Measurements from ENCODE around the gene SRMS.

SRMS gene

DNA sequence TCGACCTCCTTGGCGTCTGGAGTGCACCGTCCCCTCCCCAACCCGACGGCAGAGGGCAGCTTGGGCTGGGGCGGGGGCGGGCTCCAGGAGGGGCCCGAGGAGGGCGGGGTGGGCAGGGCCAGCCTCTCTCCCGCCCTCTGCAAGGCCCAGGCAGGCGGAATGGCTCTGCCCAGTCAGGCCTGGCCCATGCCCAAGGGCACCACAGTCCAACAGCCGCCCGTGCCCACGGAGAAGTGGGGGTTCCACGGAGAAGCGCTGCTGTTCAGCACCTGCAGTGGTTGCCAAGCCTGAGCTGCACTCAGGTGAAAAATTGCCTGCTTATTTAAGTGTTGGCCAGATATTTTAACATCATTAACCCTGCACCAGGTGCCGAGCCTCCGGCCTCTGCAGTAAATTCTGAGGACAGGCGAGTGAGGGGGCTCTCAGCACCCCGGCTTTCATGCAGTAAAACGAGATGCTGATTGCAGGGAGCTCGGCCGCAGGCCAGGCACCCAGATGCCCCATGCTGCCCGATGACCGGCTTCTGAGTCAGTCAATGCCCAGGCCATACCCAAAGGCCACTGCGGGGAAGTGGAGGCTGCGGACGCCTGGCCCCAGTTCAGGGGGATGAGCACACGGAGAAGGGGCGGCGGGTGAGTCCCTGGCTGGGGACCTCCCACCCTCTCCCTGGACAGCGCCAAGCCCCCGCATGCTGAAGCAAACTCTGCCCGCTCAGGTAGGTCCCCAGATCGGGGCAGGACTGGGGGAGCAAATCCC, at the start of gene SRMS:
TSS of gene SRMS (minus strand) at position 25 of the 756 bp plus-strand sequence. CDS start 286 bp downstream, outside the sequence.
- Mint-ChIP-seq H3K4me3 (no peak within 1 kb of the TSS), H3K27me3 (peaks cover 5% of the 10 kb centered on the region), H3K9me3 (no peaks in the 10 kb centered on the region), H3K27ac (no peak within 1 kb of the TSS), H3K36me3 (ENCODE audit: low read depth) (no peaks in the 10 kb centered on the region), H3K4me1 (ENCODE audit: low read depth) (peaks cover 8% of the 10 kb centered on the region)
- DNase-seq: no peak

DNA sequence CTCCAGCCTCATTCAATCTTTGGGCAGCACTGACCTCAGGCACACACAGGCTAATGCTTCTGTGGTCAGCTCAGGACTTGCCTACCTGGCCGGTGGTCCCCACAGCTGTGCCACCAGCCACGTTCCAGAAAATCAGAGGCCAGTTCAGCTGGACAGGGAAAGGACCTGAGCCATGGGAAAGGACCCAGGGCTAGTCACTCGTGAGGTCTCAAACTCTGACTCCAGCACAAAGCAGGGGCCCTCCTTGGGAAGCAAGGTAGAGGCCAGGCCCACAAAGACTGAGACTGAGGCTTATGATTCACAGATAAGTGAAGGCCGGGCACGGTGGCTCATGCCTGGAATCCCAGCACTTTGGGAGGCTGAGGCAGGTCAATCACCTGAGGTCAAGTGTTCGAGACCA, 48.9 kb upstream of the SRMS start:
- Mint-ChIP-seq H3K9me3 (no peaks in the 10 kb centered on the region), H3K27ac (no peak overlapping the region), H3K27me3 (no peaks in the 10 kb centered on the region), H3K4me3 (no peak overlapping the region), H3K36me3 (ENCODE audit: low read depth) (peaks cover 86% of the 10 kb centered on the region), H3K4me1 (ENCODE audit: low read depth) (no peaks in the 10 kb centered on the region)
- no peak for DNase-seq

- Mint-ChIP-seq H3K36me3 (ENCODE audit: low read depth) (peaks cover 86% of the 10 kb centered on the region), H3K27me3 (no peaks in the 10 kb centered on the region), H3K9me3 (no peaks in the 10 kb centered on the region), H3K27ac (no peak overlapping the region), H3K4me3 (no peak overlapping the region), H3K4me1 (ENCODE audit: low read depth) (no peaks in the 10 kb centered on the region)
- no peak for DNase-seq
Observed at GRCh38 chr20:63595416-63596127, 48.0 kb upstream of the SRMS start.

DNA sequence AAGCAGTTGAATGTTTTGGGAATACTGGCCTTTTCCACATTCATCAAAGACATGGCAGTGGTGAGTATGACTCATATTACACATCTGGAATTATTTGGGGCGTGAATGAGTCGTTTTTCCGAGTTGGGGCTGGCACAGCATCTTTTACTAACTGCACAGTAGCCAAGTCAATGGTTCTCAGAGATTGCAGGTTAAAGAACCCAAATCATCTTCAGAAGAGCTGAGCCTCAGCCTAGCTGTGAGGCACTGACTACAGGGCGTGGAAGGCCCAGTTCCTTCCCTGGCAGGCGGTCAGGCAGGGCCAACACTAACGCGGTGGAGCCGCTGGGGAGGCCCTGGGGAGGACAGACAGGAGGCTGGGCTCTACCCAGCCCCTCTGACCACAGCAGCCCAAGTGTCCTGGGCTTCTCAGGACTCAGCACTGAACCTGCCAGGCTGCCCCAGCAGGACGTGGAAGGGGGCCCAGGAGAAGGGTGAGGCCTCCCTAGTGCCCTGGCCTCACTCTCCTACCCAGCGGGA, 46.6 kb upstream of the SRMS start:
- no peak for DNase-seq
- Mint-ChIP-seq H3K4me3 (no peak overlapping the region), H3K27ac (no peak overlapping the region), H3K27me3 (no peaks in the 10 kb centered on the region), H3K36me3 (ENCODE audit: low read depth) (peaks cover 90% of the 10 kb centered on the region), H3K9me3 (no peaks in the 10 kb centered on the region), H3K4me1 (ENCODE audit: low read depth) (no peaks in the 10 kb centered on the region)

GRCh38 chr20:63592661-63593060, 45.1 kb upstream of the SRMS start:
- no peak overlapping the region for H3K27ac Mint-ChIP-seq
- DNase-seq: no peak
- H3K27me3 Mint-ChIP-seq: no peaks in the 10 kb centered on the region
- no peaks in the 10 kb centered on the region for H3K9me3 Mint-ChIP-seq
- peaks cover 4% of the 10 kb centered on the region for H3K4me1 Mint-ChIP-seq (ENCODE audit: low read depth)
- H3K36me3 Mint-ChIP-seq (ENCODE audit: low read depth): peaks cover 84% of the 10 kb centered on the region
- H3K4me3 Mint-ChIP-seq: no peak overlapping the region

- Mint-ChIP-seq H3K27me3 (no peaks in the 10 kb centered on the region), H3K36me3 (ENCODE audit: low read depth) (peaks cover 84% of the 10 kb centered on the region), H3K9me3 (no peaks in the 10 kb centered on the region)
Observed at GRCh38 chr20:63591786-63592355, 44.3 kb upstream of the SRMS start.

DNA sequence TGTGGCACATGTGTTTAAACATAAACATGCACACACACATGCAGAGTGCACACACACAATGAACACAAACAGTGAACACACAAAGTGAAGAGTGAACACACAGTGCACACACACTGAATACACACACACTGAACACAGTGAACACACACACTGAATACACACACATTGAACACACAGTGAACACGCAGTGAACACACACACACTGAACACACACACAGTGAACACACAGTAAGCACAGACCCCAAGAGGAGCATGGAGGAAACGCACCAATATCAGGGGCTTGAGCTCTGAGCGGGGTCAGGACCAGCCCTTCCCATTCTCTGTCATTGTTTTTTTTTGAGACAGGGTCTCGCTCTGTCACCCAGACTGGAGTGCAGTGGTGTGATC, 43.6 kb upstream of the SRMS start:
- no peak overlapping the region for H3K4me3 Mint-ChIP-seq
- no peak for DNase-seq
- no peaks in the 10 kb centered on the region for H3K9me3 Mint-ChIP-seq
- H3K36me3 Mint-ChIP-seq (ENCODE audit: low read depth): peaks cover 83% of the 10 kb centered on the region
- H3K27ac Mint-ChIP-seq: no peak overlapping the region
- no peaks in the 10 kb centered on the region for H3K27me3 Mint-ChIP-seq
- H3K4me1 Mint-ChIP-seq (ENCODE audit: low read depth): peaks cover 4% of the 10 kb centered on the region

More at GRCh38 chr20:63591786-63592355, 44.3 kb upstream of the SRMS start:
- DNase-seq: no peak
- Mint-ChIP-seq H3K27ac (no peak overlapping the region), H3K4me1 (ENCODE audit: low read depth) (peaks cover 4% of the 10 kb centered on the region), H3K4me3 (no peak overlapping the region)

- DNase-seq: no peak
- no peak overlapping the region for H3K27ac Mint-ChIP-seq
- no peaks in the 10 kb centered on the region for H3K27me3 Mint-ChIP-seq
- H3K9me3 Mint-ChIP-seq: no peaks in the 10 kb centered on the region
- peaks cover 4% of the 10 kb centered on the region for H3K4me1 Mint-ChIP-seq (ENCODE audit: low read depth)
- H3K36me3 Mint-ChIP-seq (ENCODE audit: low read depth): peaks cover 78% of the 10 kb centered on the region
- H3K4me3 Mint-ChIP-seq: no peak overlapping the region
Observed at GRCh38 chr20:63590218-63591146, 42.9 kb upstream of the SRMS start.

GRCh38 chr20:63589261-63590217, 42.0 kb upstream of the SRMS start:
- H3K27me3 Mint-ChIP-seq: no peaks in the 10 kb centered on the region
- no peak overlapping the region for H3K27ac Mint-ChIP-seq
- H3K9me3 Mint-ChIP-seq: no peaks in the 10 kb centered on the region
- no peak for DNase-seq
- no peak overlapping the region for H3K4me3 Mint-ChIP-seq
- H3K4me1 Mint-ChIP-seq (ENCODE audit: low read depth): peaks cover 4% of the 10 kb centered on the region
- peaks cover 69% of the 10 kb centered on the region for H3K36me3 Mint-ChIP-seq (ENCODE audit: low read depth)

GRCh38 chr20:63588641-63589041, 41.1 kb upstream of the SRMS start:
- H3K4me1 Mint-ChIP-seq (ENCODE audit: low read depth): peaks cover 4% of the 10 kb centered on the region
- peaks cover 61% of the 10 kb centered on the region for H3K36me3 Mint-ChIP-seq (ENCODE audit: low read depth)
- DNase-seq: no peak
- no peak overlapping the region for H3K27ac Mint-ChIP-seq
- H3K27me3 Mint-ChIP-seq: no peaks in the 10 kb centered on the region
- no peaks in the 10 kb centered on the region for H3K9me3 Mint-ChIP-seq
- H3K4me3 Mint-ChIP-seq: no peak overlapping the region

GRCh38 chr20:63587776-63588591, 40.4 kb upstream of the SRMS start:
- Mint-ChIP-seq H3K36me3 (ENCODE audit: low read depth) (peaks cover 55% of the 10 kb centered on the region), H3K27ac (no peak overlapping the region)
- no peak for DNase-seq

GRCh38 chr20:63587256-63587655, 39.7 kb upstream of the SRMS start:
- Mint-ChIP-seq H3K27ac (no peak overlapping the region), H3K4me1 (ENCODE audit: low read depth) (peaks cover 4% of the 10 kb centered on the region), H3K9me3 (no peaks in the 10 kb centered on the region)

More at GRCh38 chr20:63587776-63588591, 40.4 kb upstream of the SRMS start:
- Mint-ChIP-seq H3K27me3 (no peaks in the 10 kb centered on the region), H3K4me1 (ENCODE audit: low read depth) (peaks cover 4% of the 10 kb centered on the region), H3K9me3 (no peaks in the 10 kb centered on the region), H3K4me3 (no peak overlapping the region)

More at GRCh38 chr20:63587256-63587655, 39.7 kb upstream of the SRMS start:
- H3K27me3 Mint-ChIP-seq: no peaks in the 10 kb centered on the region
- peaks cover 47% of the 10 kb centered on the region for H3K36me3 Mint-ChIP-seq (ENCODE audit: low read depth)
- DNase-seq: no peak
- H3K4me3 Mint-ChIP-seq: no peak overlapping the region
